ENCODE measurements around the gene C2CD3. TPM values are rescaled to one million over a fixed set of nuclear protein-coding genes. Genes with fewer than 3 reads are reported as not detected.

Gene C2CD3
- total and polyA plus RNA-seq, 9 donors = 14.5 to 25.8 (median 18.5) TPM

- no CpG with 5 or more reads among the region's 6 CpGs for WGBS (ENCODE audit: insufficient coverage)
- peak; percentile 52 for DNase-seq
- H3K9me3 ChIP-seq (replicated peaks; ENCODE audit: control insufficient read depth, low read depth, low read length) = no peaks in the 10 kb centered on the region
- H3K27ac ChIP-seq (ENCODE audit: low read length) = peak overlapping the region; percentile 21
- peaks cover 20% of the 10 kb centered on the region for H3K4me1 ChIP-seq (ENCODE audit: control insufficient read depth, insufficient read depth, low read length)
- H3K4me3 ChIP-seq (ENCODE audit: low read length) = no peak overlapping the region
- peaks cover 27% of the 10 kb centered on the region for H3K36me3 ChIP-seq (ENCODE audit: control insufficient read depth, insufficient read depth, low read length)
- no peaks in the 10 kb centered on the region for H3K27me3 ChIP-seq (ENCODE audit: control insufficient read depth, insufficient read depth, low read length)
These were observed 148.3 kb downstream of the C2CD3 start for GRCh38 chr11:74022546-74022945.

- peaks cover 21% of the 10 kb centered on the region for H3K4me1 ChIP-seq (ENCODE audit: control insufficient read depth, insufficient read depth, low read length)
- WGBS (ENCODE audit: insufficient coverage) = 97% methylated on average over 6 of the region's 6 CpGs
These were observed 148.8 kb downstream of the C2CD3 start for GRCh38 chr11:74021998-74022397.

GRCh38 chr11:74020539-74020938 is 150.3 kb downstream of the C2CD3 start:
- 82% methylated on average over 3 of the region's 4 CpGs for WGBS (ENCODE audit: insufficient coverage)
- Histone ChIP-seq H3K4me3 (ENCODE audit: low read length) (no peak overlapping the region), H3K27ac (ENCODE audit: low read length) (no peak overlapping the region), H3K9me3 (replicated peaks; ENCODE audit: control insufficient read depth, low read depth, low read length) (no peaks in the 10 kb centered on the region), H3K27me3 (ENCODE audit: control insufficient read depth, insufficient read depth, low read length) (no peaks in the 10 kb centered on the region), H3K36me3 (ENCODE audit: control insufficient read depth, insufficient read depth, low read length) (peaks cover 36% of the 10 kb centered on the region), H3K4me1 (ENCODE audit: control insufficient read depth, insufficient read depth, low read length) (peaks cover 21% of the 10 kb centered on the region)
- peak; percentile 48 for DNase-seq

More at GRCh38 chr11:74021998-74022397, 148.8 kb downstream of the C2CD3 start:
- no peak overlapping the region for H3K27ac ChIP-seq (ENCODE audit: low read length)
- DNase-seq = no peak
- H3K9me3 ChIP-seq (replicated peaks; ENCODE audit: control insufficient read depth, low read depth, low read length) = no peaks in the 10 kb centered on the region
- no peak overlapping the region for H3K4me3 ChIP-seq (ENCODE audit: low read length)
- peaks cover 32% of the 10 kb centered on the region for H3K36me3 ChIP-seq (ENCODE audit: control insufficient read depth, insufficient read depth, low read length)
- H3K27me3 ChIP-seq (ENCODE audit: control insufficient read depth, insufficient read depth, low read length) = no peaks in the 10 kb centered on the region

DNA sequence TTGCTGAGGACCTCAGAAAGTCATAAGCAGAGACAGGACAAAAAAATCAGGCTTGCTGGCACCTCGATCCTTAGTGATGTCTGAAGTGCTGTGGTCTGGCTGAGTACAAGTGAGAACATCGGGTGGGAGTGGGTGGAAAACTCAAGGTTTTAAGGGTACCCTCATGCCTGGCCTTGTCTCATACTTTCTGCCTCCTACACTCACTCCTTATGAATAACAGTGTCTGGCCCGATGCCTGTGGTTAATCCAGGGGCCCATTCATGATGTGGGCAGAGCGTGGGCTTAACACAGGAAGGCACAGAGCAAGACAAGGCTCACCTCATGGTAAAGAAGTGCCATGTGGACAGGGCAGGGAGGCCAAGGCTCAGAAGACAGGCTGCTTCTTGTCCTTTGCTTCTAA is 150.9 kb downstream of the C2CD3 start:
- Histone ChIP-seq H3K36me3 (ENCODE audit: control insufficient read depth, insufficient read depth, low read length) (peaks cover 37% of the 10 kb centered on the region), H3K9me3 (replicated peaks; ENCODE audit: control insufficient read depth, low read depth, low read length) (no peaks in the 10 kb centered on the region), H3K27me3 (ENCODE audit: control insufficient read depth, insufficient read depth, low read length) (no peaks in the 10 kb centered on the region), H3K27ac (ENCODE audit: low read length) (no peak overlapping the region), H3K4me1 (ENCODE audit: control insufficient read depth, insufficient read depth, low read length) (peaks cover 21% of the 10 kb centered on the region), H3K4me3 (ENCODE audit: low read length) (no peak overlapping the region)
- DNase-seq = no peak
- 90% methylated on average over 2 of the region's 4 CpGs for WGBS (ENCODE audit: insufficient coverage)

DNA sequence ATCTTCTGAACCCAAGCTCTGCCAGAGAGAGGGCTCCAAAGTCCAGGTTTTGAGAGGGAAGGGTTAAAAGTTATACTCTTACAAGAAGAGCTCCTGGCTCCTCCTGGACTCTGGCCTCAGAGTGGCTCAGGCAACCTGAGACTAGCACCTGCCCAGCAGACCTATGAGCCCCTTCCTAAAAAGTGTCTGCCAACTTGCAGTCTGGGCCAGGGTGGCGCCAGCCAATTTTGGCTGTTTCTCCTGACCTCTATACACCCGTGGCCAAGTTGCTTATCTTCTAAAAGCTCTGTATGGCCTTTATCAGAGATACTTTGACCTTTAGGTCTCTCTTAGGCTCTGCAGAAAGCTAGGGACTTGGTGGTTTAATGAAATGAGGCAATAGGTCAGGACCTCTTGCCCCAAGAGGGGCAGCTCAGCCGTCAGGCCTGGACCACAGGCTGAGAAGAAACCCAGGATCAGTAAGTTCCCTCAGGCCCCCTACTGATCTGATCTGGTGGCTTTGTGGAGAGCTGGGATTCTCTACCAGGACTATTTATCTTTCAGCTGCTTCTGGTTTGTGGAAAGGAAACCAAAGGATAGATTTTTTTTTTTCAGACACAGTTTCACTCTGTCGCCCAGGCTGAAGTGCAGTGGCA is 151.6 kb downstream of the C2CD3 start:
- DNase-seq = no peak
- H3K4me3 ChIP-seq (ENCODE audit: low read length) = no peak overlapping the region
- peaks cover 42% of the 10 kb centered on the region for H3K36me3 ChIP-seq (ENCODE audit: control insufficient read depth, insufficient read depth, low read length)
- peak overlapping the region; percentile 50 for H3K27ac ChIP-seq (ENCODE audit: low read length)
- no peaks in the 10 kb centered on the region for H3K27me3 ChIP-seq (ENCODE audit: control insufficient read depth, insufficient read depth, low read length)
- H3K9me3 ChIP-seq (replicated peaks; ENCODE audit: control insufficient read depth, low read depth, low read length) = no peaks in the 10 kb centered on the region
- WGBS (ENCODE audit: insufficient coverage) = 64% methylated on average over 2 of the region's 4 CpGs
- H3K4me1 ChIP-seq (ENCODE audit: control insufficient read depth, insufficient read depth, low read length) = peaks cover 21% of the 10 kb centered on the region

- Histone ChIP-seq H3K4me1 (ENCODE audit: control insufficient read depth, insufficient read depth, low read length) (peaks cover 21% of the 10 kb centered on the region), H3K9me3 (replicated peaks; ENCODE audit: control insufficient read depth, low read depth, low read length) (no peaks in the 10 kb centered on the region), H3K27me3 (ENCODE audit: control insufficient read depth, insufficient read depth, low read length) (no peaks in the 10 kb centered on the region), H3K36me3 (ENCODE audit: control insufficient read depth, insufficient read depth, low read length) (peaks cover 50% of the 10 kb centered on the region), H3K27ac (ENCODE audit: low read length) (peak overlapping the region; percentile 50), H3K4me3 (ENCODE audit: low read length) (no peak overlapping the region)
- WGBS (ENCODE audit: insufficient coverage) = 72% methylated on average over 8 of the region's 9 CpGs
- peak; percentile 85 for DNase-seq
These were observed 152.3 kb downstream of the C2CD3 start for GRCh38 chr11:74018331-74019005.

GRCh38 chr11:74017631-74018030 is 153.2 kb downstream of the C2CD3 start:
- WGBS (ENCODE audit: insufficient coverage) = 86% methylated on average over 2 of the region's 3 CpGs
- H3K4me1 ChIP-seq (ENCODE audit: control insufficient read depth, insufficient read depth, low read length) = peaks cover 21% of the 10 kb centered on the region
- no peak overlapping the region for H3K27ac ChIP-seq (ENCODE audit: low read length)

DNA sequence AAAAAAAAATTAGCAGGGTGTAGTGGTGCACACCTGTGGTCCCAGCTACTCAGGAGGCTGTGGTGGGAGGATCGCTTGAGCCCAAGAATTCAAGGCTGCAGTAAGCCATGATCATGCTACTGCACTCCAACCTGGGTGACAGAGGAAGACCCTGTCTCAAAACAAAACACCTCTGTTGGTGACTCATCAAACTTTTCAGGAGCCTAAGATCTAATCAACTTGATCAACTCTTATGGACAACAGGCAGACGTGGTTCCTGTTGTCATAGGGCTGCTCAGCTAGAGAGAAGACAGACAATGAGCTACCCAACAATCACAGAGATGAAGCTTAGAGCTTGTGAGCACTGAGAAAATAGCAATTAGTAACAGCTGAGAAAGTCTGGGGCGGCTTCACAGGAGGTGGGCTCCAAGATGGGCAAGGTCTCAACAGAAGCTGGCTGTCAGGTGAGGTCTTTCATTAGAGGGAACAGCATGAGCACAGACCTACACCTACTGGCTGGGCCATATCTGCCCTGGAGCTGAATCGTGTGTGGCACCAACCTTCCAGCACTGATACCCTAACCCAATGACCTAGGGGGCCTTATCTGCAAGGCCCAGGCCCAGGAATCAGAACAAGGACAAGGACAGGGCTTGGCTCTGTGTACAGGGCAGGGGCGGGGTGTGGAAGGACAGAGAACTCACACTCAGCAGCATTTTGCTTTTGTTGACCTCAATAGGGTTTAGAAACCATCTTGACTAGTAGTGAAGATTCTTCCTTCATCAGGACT is 154.7 kb downstream of the C2CD3 start:
- Histone ChIP-seq H3K9me3 (replicated peaks; ENCODE audit: control insufficient read depth, low read depth, low read length) (no peaks in the 10 kb centered on the region), H3K4me1 (ENCODE audit: control insufficient read depth, insufficient read depth, low read length) (peaks cover 21% of the 10 kb centered on the region), H3K27ac (ENCODE audit: low read length) (no peak overlapping the region), H3K4me3 (ENCODE audit: low read length) (no peak overlapping the region), H3K27me3 (ENCODE audit: control insufficient read depth, insufficient read depth, low read length) (no peaks in the 10 kb centered on the region), H3K36me3 (ENCODE audit: control insufficient read depth, insufficient read depth, low read length) (peaks cover 57% of the 10 kb centered on the region)
- no peak for DNase-seq
- 97% methylated on average over 4 of the region's 5 CpGs for WGBS (ENCODE audit: insufficient coverage)

More at GRCh38 chr11:74017631-74018030, 153.2 kb downstream of the C2CD3 start:
- DNase-seq = no peak
- no peaks in the 10 kb centered on the region for H3K9me3 ChIP-seq (replicated peaks; ENCODE audit: control insufficient read depth, low read depth, low read length)
- H3K27me3 ChIP-seq (ENCODE audit: control insufficient read depth, insufficient read depth, low read length) = no peaks in the 10 kb centered on the region
- H3K4me3 ChIP-seq (ENCODE audit: low read length) = no peak overlapping the region
- peaks cover 52% of the 10 kb centered on the region for H3K36me3 ChIP-seq (ENCODE audit: control insufficient read depth, insufficient read depth, low read length)

DNA sequence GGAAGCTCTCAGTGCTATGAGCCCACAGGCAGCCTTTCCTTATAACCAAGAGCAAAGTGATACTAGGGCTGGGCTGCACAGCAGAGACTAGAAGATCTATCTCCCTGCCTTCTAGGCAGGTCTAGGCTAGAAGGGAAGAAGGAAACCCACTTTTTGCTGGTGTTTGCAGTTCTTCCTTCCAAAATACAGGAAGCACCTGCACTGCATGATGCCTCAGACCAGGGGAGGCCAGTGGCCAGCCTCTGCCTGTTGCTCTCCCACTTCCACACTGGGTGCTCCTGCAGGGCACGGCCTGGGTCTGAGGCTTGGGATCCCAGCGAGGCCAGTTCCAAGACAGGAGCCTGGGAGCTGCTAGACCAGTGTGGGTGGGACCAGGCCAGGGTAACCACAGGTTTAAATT is 155.9 kb downstream of the C2CD3 start:
- no peak overlapping the region for H3K27ac ChIP-seq (ENCODE audit: low read length)
- H3K36me3 ChIP-seq (ENCODE audit: control insufficient read depth, insufficient read depth, low read length) = peaks cover 55% of the 10 kb centered on the region
- no peaks in the 10 kb centered on the region for H3K9me3 ChIP-seq (replicated peaks; ENCODE audit: control insufficient read depth, low read depth, low read length)
- no peaks in the 10 kb centered on the region for H3K27me3 ChIP-seq (ENCODE audit: control insufficient read depth, insufficient read depth, low read length)
- peaks cover 19% of the 10 kb centered on the region for H3K4me1 ChIP-seq (ENCODE audit: control insufficient read depth, insufficient read depth, low read length)
- no peak overlapping the region for H3K4me3 ChIP-seq (ENCODE audit: low read length)
- DNase-seq = peak; percentile 48
- no CpG with 5 or more reads among the region's 2 CpGs for WGBS (ENCODE audit: insufficient coverage)

DNA sequence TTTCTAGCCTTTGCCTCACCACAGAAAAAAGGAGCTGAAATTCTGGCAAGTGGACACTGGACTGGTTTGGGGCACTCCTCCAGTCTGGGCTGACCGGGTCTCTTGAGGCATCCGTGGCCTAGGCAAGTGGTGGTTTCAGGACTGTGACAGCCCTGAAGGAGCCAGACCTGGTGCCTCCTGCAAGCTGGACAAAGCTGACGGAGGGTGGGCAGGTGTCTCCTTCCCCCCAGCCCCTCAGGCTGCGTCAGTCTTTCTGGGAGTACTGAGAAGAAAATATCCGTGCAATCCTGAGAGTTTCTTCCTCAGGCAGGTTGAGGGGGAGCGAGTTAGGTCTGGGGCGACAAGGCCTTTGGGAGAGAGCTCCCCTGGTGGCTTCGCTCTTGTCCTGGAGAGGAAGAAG is 157.7 kb downstream of the C2CD3 start:
- Histone ChIP-seq H3K4me1 (ENCODE audit: control insufficient read depth, insufficient read depth, low read length) (peaks cover 17% of the 10 kb centered on the region), H3K27me3 (ENCODE audit: control insufficient read depth, insufficient read depth, low read length) (no peaks in the 10 kb centered on the region), H3K36me3 (ENCODE audit: control insufficient read depth, insufficient read depth, low read length) (peaks cover 55% of the 10 kb centered on the region)

More for the DNA sequence above, 157.7 kb downstream of the C2CD3 start:
- 86% methylated on average over 5 of the region's 8 CpGs for WGBS (ENCODE audit: insufficient coverage)
- Histone ChIP-seq H3K9me3 (replicated peaks; ENCODE audit: control insufficient read depth, low read depth, low read length) (no peaks in the 10 kb centered on the region), H3K4me3 (ENCODE audit: low read length) (no peak overlapping the region), H3K27ac (ENCODE audit: low read length) (no peak overlapping the region)
- no peak for DNase-seq

Measured in muscle of leg (tissue), 11 donors.